ENCODE measurements around the gene N4BP3.

N4BP3 gene

GRCh38 chr5:178090856-178091255, 22.5 kb upstream of the N4BP3 start:
- no peaks in the 10 kb centered on the region for H4K20me1 ChIP-seq
- no peak overlapping the region for H3K27ac ChIP-seq
- peaks cover 0 to 22% (median 12%) of the 10 kb centered on the region in 10 experiments; a peak in 15 of 20 replicates for H3K4me1 ChIP-seq
- H3K36me3 ChIP-seq = no peaks in the 10 kb centered on the region
- no peak overlapping the region for H3K4me3 ChIP-seq
- no peak for TF ChIP-seq Cebpa-rat (IDR thresholded peaks at IDR 0.05)
- no peak overlapping the region for H3K4me2 ChIP-seq
- H3K27me3 ChIP-seq = no peaks in the 10 kb centered on the region
- no peak overlapping the region for H3K9ac ChIP-seq
- peaks cover 15 to 22% (median 17%) of the 10 kb centered on the region in 11 experiments; a peak in 21 of 22 replicates for H3K9me3 ChIP-seq (replicated peaks in 1 of 11)

GRCh38 chr5:178093134-178093533, 20.2 kb upstream of the N4BP3 start:
- no peaks in the 10 kb centered on the region for H3K36me3 ChIP-seq
- H3K27me3 ChIP-seq = no peaks in the 10 kb centered on the region
- H3K4me3 ChIP-seq = no peak overlapping the region
- H4K20me1 ChIP-seq = no peaks in the 10 kb centered on the region
- peaks cover 15 to 19% (median 17%) of the 10 kb centered on the region in 11 experiments; a peak in 21 of 22 replicates for H3K9me3 ChIP-seq (replicated peaks in 1 of 11)
- H3K4me2 ChIP-seq = peak overlapping the region in 8 of 11 experiments; percentile 14 to 67 (median 44); a peak in 9 of 22 replicates
- H3K4me1 ChIP-seq = peaks cover 0 to 22% (median 12%) of the 10 kb centered on the region in 10 experiments; a peak in 15 of 20 replicates
- H3K9ac ChIP-seq = no peak overlapping the region
- no peak for TF ChIP-seq Cebpa-rat (IDR thresholded peaks at IDR 0.05)
- no peak overlapping the region for H3K27ac ChIP-seq

GRCh38 chr5:178094345-178094744, 19.0 kb upstream of the N4BP3 start:
- no peak overlapping the region for H3K4me3 ChIP-seq
- H3K27me3 ChIP-seq = no peaks in the 10 kb centered on the region
- no peaks in the 10 kb centered on the region for H3K36me3 ChIP-seq
- 0 out of 22 replicates have a peak overlapping the region, but pooled peaks of 3 of the 11 experiments have one; percentile 11 to 28 (median 17) for H3K4me2 ChIP-seq
- H3K9me3 ChIP-seq (replicated peaks in 1 of 11) = peaks cover 15 to 19% (median 17%) of the 10 kb centered on the region in 11 experiments; a peak in 21 of 22 replicates
- no peaks in the 10 kb centered on the region for H4K20me1 ChIP-seq
- TF ChIP-seq Cebpa-rat (IDR thresholded peaks at IDR 0.05) = no peak
- H3K27ac ChIP-seq = no peak overlapping the region
- peaks cover 0 to 22% (median 12%) of the 10 kb centered on the region in 10 experiments; a peak in 15 of 20 replicates for H3K4me1 ChIP-seq
- no peak overlapping the region for H3K9ac ChIP-seq

- no peak overlapping the region for H3K27ac ChIP-seq
Observed at GRCh38 chr5:178098685-178099084, 14.6 kb upstream of the N4BP3 start.

GRCh38 chr5:178103612-178104011, 9.7 kb upstream of the N4BP3 start:
- peaks cover 5 to 20% (median 15%) of the 10 kb centered on the region in 10 experiments for H3K4me1 ChIP-seq
- no peaks in the 10 kb centered on the region for H3K9me3 ChIP-seq (replicated peaks in 1 of 11)
- no peak overlapping the region for H3K4me2 ChIP-seq
- no peak overlapping the region for H3K9ac ChIP-seq
- H3K4me3 ChIP-seq = no peak overlapping the region
- no peaks in the 10 kb centered on the region for H3K36me3 ChIP-seq
- no peak overlapping the region for H3K27ac ChIP-seq
- peaks cover 0 to 11% (median 0%) of the 10 kb centered on the region in 11 experiments; a peak in 3 of 22 replicates for H4K20me1 ChIP-seq
- no peak for TF ChIP-seq Cebpa-rat (IDR thresholded peaks at IDR 0.05)
- H3K27me3 ChIP-seq = no peaks in the 10 kb centered on the region

More at GRCh38 chr5:178098685-178099084, 14.6 kb upstream of the N4BP3 start:
- Histone ChIP-seq H3K36me3 (no peaks in the 10 kb centered on the region), H3K9me3 (replicated peaks in 1 of 11) (no peaks in the 10 kb centered on the region; a peak in 1 of 22 replicates), H4K20me1 (no peaks in the 10 kb centered on the region), H3K4me3 (no peak overlapping the region), H3K9ac (no peak overlapping the region), H3K27me3 (no peaks in the 10 kb centered on the region), H3K4me2 (no peak overlapping the region), H3K4me1 (peaks cover 0 to 8% (median 0%) of the 10 kb centered on the region in 10 experiments; a peak in 4 of 20 replicates)
- TF ChIP-seq Cebpa-rat (IDR thresholded peaks at IDR 0.05) = no peak

GRCh38 chr5:178104492-178104891, 8.8 kb upstream of the N4BP3 start:
- Histone ChIP-seq H3K27ac (no peak overlapping the region), H3K4me2 (peak overlapping the region in 6 of 11 experiments; percentile 16 to 60 (median 36); a peak in 9 of 22 replicates)
- no peak for TF ChIP-seq Cebpa-rat (IDR thresholded peaks at IDR 0.05)

GRCh38 chr5:178106086-178106485, 7.2 kb upstream of the N4BP3 start:
- 0 out of 22 replicates have a peak, but pooled peaks cover 0 to 5% (median 0%) of the 10 kb centered on the region in 11 experiments for H3K27me3 ChIP-seq
- H3K4me3 ChIP-seq = no peak overlapping the region
- no peak for TF ChIP-seq Cebpa-rat (IDR thresholded peaks at IDR 0.05)
- H3K4me2 ChIP-seq = no peak overlapping the region
- peaks cover 14 to 30% (median 25%) of the 10 kb centered on the region in 10 experiments for H3K4me1 ChIP-seq
- H3K36me3 ChIP-seq = no peaks in the 10 kb centered on the region
- H3K27ac ChIP-seq = no peak overlapping the region
- peaks cover 0 to 18% (median 0%) of the 10 kb centered on the region in 11 experiments; a peak in 3 of 22 replicates for H4K20me1 ChIP-seq
- H3K9ac ChIP-seq = no peak overlapping the region
- no peaks in the 10 kb centered on the region for H3K9me3 ChIP-seq (replicated peaks in 1 of 11)

More at GRCh38 chr5:178104492-178104891, 8.8 kb upstream of the N4BP3 start:
- H4K20me1 ChIP-seq = peaks cover 0 to 18% (median 0%) of the 10 kb centered on the region in 11 experiments; a peak in 3 of 22 replicates
- H3K9ac ChIP-seq = no peak overlapping the region
- H3K36me3 ChIP-seq = no peaks in the 10 kb centered on the region
- no peak overlapping the region for H3K4me3 ChIP-seq
- H3K4me1 ChIP-seq = peaks cover 13 to 29% (median 24%) of the 10 kb centered on the region in 10 experiments
- no peaks in the 10 kb centered on the region for H3K27me3 ChIP-seq
- no peaks in the 10 kb centered on the region for H3K9me3 ChIP-seq (replicated peaks in 1 of 11)

GRCh38 chr5:178106556-178107239, 6.6 kb upstream of the N4BP3 start:
- Histone ChIP-seq H3K27ac (no peak overlapping the region), H3K27me3 (peaks cover 0 to 7% (median 0%) of the 10 kb centered on the region in 11 experiments; a peak in 1 of 22 replicates), H4K20me1 (peaks cover 0 to 18% (median 0%) of the 10 kb centered on the region in 11 experiments; a peak in 3 of 22 replicates), H3K4me3 (no peak overlapping the region), H3K4me2 (peak overlapping the region in 2 of 11 experiments; percentile 18 to 20; a peak in 1 of 22 replicates), H3K9ac (no peak overlapping the region), H3K9me3 (replicated peaks in 1 of 11) (no peaks in the 10 kb centered on the region), H3K36me3 (no peaks in the 10 kb centered on the region), H3K4me1 (peaks cover 14 to 30% (median 25%) of the 10 kb centered on the region in 10 experiments)
- TF ChIP-seq Cebpa-rat (IDR thresholded peaks at IDR 0.05) = no peak

- no peaks in the 10 kb centered on the region for H3K36me3 ChIP-seq
- H3K9me3 ChIP-seq (replicated peaks in 1 of 11) = peaks cover 0 to 5% (median 0%) of the 10 kb centered on the region in 11 experiments; a peak in 1 of 22 replicates
- no peak overlapping the region for H3K27ac ChIP-seq
- H3K9ac ChIP-seq = no peak overlapping the region
- peaks cover 0 to 18% (median 0%) of the 10 kb centered on the region in 11 experiments; a peak in 4 of 22 replicates for H3K27me3 ChIP-seq
- no peak overlapping the region for H3K4me3 ChIP-seq
- peaks cover 14 to 38% (median 30%) of the 10 kb centered on the region in 10 experiments for H3K4me1 ChIP-seq
- TF ChIP-seq Cebpa-rat (IDR thresholded peaks at IDR 0.05) = no peak
- peak overlapping the region in 10 of 11 experiments; percentile 49 to 84 (median 77); a peak in 16 of 22 replicates for H3K4me2 ChIP-seq
- H4K20me1 ChIP-seq = peaks cover 0 to 18% (median 0%) of the 10 kb centered on the region in 11 experiments; a peak in 3 of 22 replicates
Observed at GRCh38 chr5:178107756-178108310, 5.5 kb upstream of the N4BP3 start.
